GM12874 (cell line): ENCODE data around the gene OTOR.

Source experiments
- CTCF ChIP-seq: IDR thresholded peaks from 2 replicates; pipeline ENCODE4 v1.5.1; 2011; ENCODE audit warnings: low read depth, mild to moderate bottlenecking, control low read depth, low read length, moderate library complexity; ENCODE audit not compliant: insufficient read depth

The OTOR gene

GRCh38 chr20:16747291-16747811 lies 807 bp upstream of the OTOR start:
- TF ChIP-seq CTCF: no peak

- TF ChIP-seq CTCF: no peak
These were observed 1.4 kb downstream of the OTOR start for GRCh38 chr20:16749573-16749972.

GRCh38 chr20:16752082-16752481 lies 3.9 kb downstream of the OTOR start:
- no peak for TF ChIP-seq CTCF

- no peak for TF ChIP-seq CTCF
These were observed 4.7 kb downstream of the OTOR start for GRCh38 chr20:16752901-16753300.

GRCh38 chr20:16758454-16759180 lies 10.5 kb downstream of the OTOR start:
- no peak for TF ChIP-seq CTCF

- no peak for TF ChIP-seq CTCF
These were observed 11.0 kb downstream of the OTOR start for GRCh38 chr20:16759181-16759563.

- no peak for TF ChIP-seq CTCF
These were observed 12.5 kb downstream of the OTOR start for GRCh38 chr20:16760431-16761304.
